ENCODE data around the gene LTBR. TPM values are rescaled to one million over a fixed set of nuclear protein-coding genes. Genes with fewer than 3 reads are reported as not detected.

The LTBR gene
- total RNA-seq, 4 donors from 2014 or later: 40.2 to 98.6 (median 43.7) TPM

DNA sequence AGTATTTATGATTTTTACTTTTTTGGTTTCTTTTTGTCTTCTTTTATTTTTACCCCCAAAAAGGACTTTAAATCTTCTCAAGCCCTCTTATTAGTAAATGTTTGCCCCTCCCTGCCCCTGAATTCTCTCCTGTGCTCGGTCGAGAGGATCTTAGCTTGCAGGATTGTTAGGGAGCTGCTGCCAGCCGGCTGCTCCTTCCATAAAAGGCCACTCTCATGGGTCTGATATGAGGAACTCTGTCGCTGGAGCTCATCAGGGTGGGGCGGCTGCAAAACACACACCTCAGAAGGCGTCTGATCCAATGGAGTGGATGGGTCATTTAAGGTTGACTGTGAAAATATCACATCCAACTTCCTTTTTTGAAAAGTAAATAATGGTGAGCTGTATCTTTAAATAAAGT lies 8.5 kb downstream of the LTBR start:
- Histone ChIP-seq H3K36me3 (peaks cover 0 to 65% of the 10 kb centered on the region in 2 donors), H3K4me3 (no peak overlapping the region), H3K27me3 (no peaks in the 10 kb centered on the region), H3K27ac (peak overlapping the region in 1 of 4 donors; percentile 44), H3K9me3 (no peaks in the 10 kb centered on the region), H3K4me1 (peaks cover 4 to 10% of the 10 kb centered on the region in 2 donors)
- no peak for ATAC-seq
- TF ChIP-seq, protein P1, sequence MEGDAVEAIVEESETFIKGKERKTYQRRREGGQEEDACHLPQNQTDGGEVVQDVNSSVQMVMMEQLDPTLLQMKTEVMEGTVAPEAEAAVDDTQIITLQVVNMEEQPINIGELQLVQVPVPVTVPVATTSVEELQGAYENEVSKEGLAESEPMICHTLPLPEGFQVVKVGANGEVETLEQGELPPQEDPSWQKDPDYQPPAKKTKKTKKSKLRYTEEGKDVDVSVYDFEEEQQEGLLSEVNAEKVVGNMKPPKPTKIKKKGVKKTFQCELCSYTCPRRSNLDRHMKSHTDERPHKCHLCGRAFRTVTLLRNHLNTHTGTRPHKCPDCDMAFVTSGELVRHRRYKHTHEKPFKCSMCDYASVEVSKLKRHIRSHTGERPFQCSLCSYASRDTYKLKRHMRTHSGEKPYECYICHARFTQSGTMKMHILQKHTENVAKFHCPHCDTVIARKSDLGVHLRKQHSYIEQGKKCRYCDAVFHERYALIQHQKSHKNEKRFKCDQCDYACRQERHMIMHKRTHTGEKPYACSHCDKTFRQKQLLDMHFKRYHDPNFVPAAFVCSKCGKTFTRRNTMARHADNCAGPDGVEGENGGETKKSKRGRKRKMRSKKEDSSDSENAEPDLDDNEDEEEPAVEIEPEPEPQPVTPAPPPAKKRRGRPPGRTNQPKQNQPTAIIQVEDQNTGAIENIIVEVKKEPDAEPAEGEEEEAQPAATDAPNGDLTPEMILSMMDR (IDR thresholded peaks at IDR 0.05 in 4 of 5, conservative IDR thresholded peaks at IDR 0.05 in 1 of 5): no peak
- TF ChIP-seq POLR2A (IDR thresholded peaks at IDR 0.05): no peak
- DNase-seq: no peak
- intact Hi-C loops (cut with DNase I; ENCODE audit: low total_unique reads): no loop called here
- in situ Hi-C loops (cut with MboI; ENCODE audit: low sequenced_read_pairs in 4 of 4): no loop called here

DNA sequence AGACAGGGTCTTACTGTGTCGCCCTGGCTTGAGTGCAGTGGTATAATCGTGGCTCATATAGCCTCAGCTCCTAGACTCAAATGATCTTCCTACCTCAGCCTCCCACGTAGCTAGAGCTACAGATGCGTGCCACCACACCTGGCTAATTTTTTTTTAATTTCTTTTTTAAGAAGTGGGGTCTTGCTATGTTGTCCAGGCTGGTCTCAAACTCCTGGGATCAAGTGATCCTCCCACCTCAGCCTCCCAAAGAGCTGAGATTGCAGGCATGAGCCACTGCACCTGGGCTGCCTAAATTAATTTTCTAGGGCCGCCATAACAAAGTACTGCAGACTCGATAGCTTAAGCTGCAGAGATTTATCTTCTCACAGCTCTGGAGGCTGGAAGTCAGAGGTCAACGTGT lies 9.1 kb downstream of the LTBR start:
- TF ChIP-seq, protein P1 (IDR thresholded peaks at IDR 0.05 in 4 of 5, conservative IDR thresholded peaks at IDR 0.05 in 1 of 5): no peak
- TF ChIP-seq POLR2A (IDR thresholded peaks at IDR 0.05): no peak
- DNase-seq (no peak), ATAC-seq (no peak)
- in situ Hi-C loops (cut with MboI; ENCODE audit: low sequenced_read_pairs in 4 of 4) (no loop called here), intact Hi-C loops (cut with DNase I; ENCODE audit: low total_unique reads) (no loop called here)
- Histone ChIP-seq H3K36me3 (peaks cover 0 to 63% of the 10 kb centered on the region in 2 donors), H3K4me1 (peaks cover 4 to 10% of the 10 kb centered on the region in 2 donors), H3K27me3 (no peaks in the 10 kb centered on the region), H3K9me3 (no peaks in the 10 kb centered on the region), H3K27ac (no peak overlapping the region), H3K4me3 (no peak overlapping the region)

DNA sequence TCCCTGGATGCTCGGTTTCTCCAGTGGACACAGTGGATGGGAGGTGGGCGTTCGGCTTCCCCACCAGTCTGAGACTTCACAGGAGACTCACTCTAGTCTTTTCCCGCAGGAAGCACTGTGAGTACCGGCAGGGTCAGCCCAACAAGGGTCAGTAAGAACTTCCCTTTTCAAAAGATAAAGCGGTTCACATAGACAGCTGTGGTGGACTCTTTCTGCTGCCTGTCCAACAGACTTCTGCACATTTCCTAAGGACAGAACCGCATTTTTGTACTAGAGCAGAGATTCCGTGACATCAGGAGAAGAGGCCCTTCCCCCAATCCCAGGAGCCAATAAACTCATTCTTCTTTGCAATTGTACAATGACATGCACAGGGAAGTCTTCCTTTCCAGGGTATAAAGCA lies 10.4 kb downstream of the LTBR start:
- Histone ChIP-seq H3K27me3 (no peaks in the 10 kb centered on the region), H3K36me3 (peaks cover 0 to 55% of the 10 kb centered on the region in 2 donors), H3K9me3 (no peaks in the 10 kb centered on the region), H3K27ac (no peak overlapping the region), H3K4me3 (no peak overlapping the region), H3K4me1 (peaks cover 4 to 10% of the 10 kb centered on the region in 2 donors)
- no peak for ATAC-seq
- TF ChIP-seq, protein P1 (IDR thresholded peaks at IDR 0.05 in 4 of 5, conservative IDR thresholded peaks at IDR 0.05 in 1 of 5): no peak
- no peak for TF ChIP-seq POLR2A (IDR thresholded peaks at IDR 0.05)
- intact Hi-C loops (cut with DNase I; ENCODE audit: low total_unique reads) (no loop called here), in situ Hi-C loops (cut with MboI; ENCODE audit: low sequenced_read_pairs in 4 of 4) (no loop called here)
- no peak for DNase-seq

DNA sequence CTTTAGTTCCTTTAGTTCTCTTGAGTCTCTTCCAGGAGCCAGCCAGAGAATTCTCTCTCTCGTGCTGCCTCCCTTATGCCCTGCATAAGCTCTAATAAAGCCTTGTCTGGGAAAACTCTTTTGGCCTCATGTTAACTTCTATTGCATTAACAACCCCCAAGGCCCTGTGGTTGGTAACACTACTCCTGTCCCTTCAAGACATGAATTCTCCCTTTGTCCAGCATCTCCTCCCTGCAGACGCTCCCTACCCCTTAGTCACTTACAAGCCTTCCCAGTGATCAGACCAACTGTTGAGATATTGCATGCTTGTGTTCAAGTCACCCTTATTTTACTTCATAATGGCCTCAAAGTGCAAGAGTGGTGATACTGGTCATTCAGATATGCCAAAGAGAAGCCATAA lies 12.1 kb downstream of the LTBR start:
- H3K4me3 ChIP-seq: no peak overlapping the region
- peaks cover 0 to 40% of the 10 kb centered on the region in 2 donors for H3K36me3 ChIP-seq
- ATAC-seq (no peak), DNase-seq (no peak)
- H3K27me3 ChIP-seq: no peaks in the 10 kb centered on the region
- no peak overlapping the region for H3K27ac ChIP-seq
- TF ChIP-seq, protein P1 (IDR thresholded peaks at IDR 0.05 in 4 of 5, conservative IDR thresholded peaks at IDR 0.05 in 1 of 5): no peak
- no peak for TF ChIP-seq POLR2A (IDR thresholded peaks at IDR 0.05)
- intact Hi-C loops (cut with DNase I; ENCODE audit: low total_unique reads): no loop called here
- in situ Hi-C loops (cut with MboI; ENCODE audit: low sequenced_read_pairs in 4 of 4): no loop called here
- peaks cover 4 to 10% of the 10 kb centered on the region in 2 donors for H3K4me1 ChIP-seq
- no peaks in the 10 kb centered on the region for H3K9me3 ChIP-seq

All from gastrocnemius medialis (tissue), 4 donors.